Neural crest cell (in vitro differentiated cells): ENCODE results near the gene KDM6B. TPM values are rescaled to one million over a fixed set of nuclear protein-coding genes. Genes with fewer than 3 reads are reported as not detected.

Experiments used
- DNase-seq: peaks from one replicate; pipeline ENCODE4 v3.0.0; 2021; ENCODE audit warnings: low read depth, mixed read lengths, low spot score
- H3K27ac Mint-ChIP-seq: one replicate; pipeline ENCODE4 v1.8.0; 2021; ENCODE audit warnings: mild to moderate bottlenecking, mixed read lengths; ENCODE audit not compliant: unreplicated experiment
- H3K27me3 Mint-ChIP-seq: 2 replicates; pipeline ENCODE4 v1.8.0; 2021; ENCODE audit warnings: low read depth, mild to moderate bottlenecking, mixed read lengths
- H3K36me3 Mint-ChIP-seq: 2 replicates; pipeline ENCODE4 v1.8.0; 2021; ENCODE audit warnings: low read depth, mild to moderate bottlenecking, mixed read lengths
- H3K4me1 Mint-ChIP-seq: 2 replicates; pipeline ENCODE4 v1.8.0; 2021; ENCODE audit warnings: mixed read lengths
- H3K4me3 Mint-ChIP-seq: one replicate; pipeline ENCODE4 v1.8.0; 2021; ENCODE audit warnings: mild to moderate bottlenecking, mixed read lengths
- H3K9me3 Mint-ChIP-seq: 2 replicates; pipeline ENCODE4 v1.8.0; 2021; ENCODE audit warnings: mixed read lengths
- CTCF ChIP-seq: fragments of 200-600 bp; sonication (generic); conservative IDR thresholded peaks from 2 replicates; pipeline ENCODE4 v1.5.0; 2021; ENCODE audit warnings: antibody characterized with exemption, mild to moderate bottlenecking
- total RNA-seq: library from RNA; stranded (reverse); gene quantifications from 2 replicates; pipeline ENCODE4 v1.2.1, GENCODE V29; 2021

The KDM6B gene
- total RNA-seq, 1 donor from 2014 or later = 70.2 TPM

DNA sequence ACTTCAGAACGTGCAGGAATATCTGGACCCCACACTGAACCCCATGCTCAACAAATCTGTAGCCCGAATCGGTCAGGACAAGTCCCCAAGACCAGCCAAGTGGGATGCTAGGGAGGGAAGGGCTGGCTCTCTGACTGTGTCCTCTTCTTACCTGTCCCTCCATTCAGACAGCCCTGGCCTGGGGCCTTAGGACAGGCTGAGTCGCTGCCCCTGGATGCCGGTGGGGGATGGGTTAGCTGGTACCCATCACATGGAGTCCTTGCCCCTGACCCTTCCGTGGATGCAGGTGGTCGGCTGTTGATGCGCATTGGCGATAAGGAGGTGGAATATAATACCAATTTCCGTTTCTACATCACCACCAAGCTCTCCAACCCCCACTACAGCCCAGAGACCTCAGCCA, 16.0 kb upstream of the KDM6B start:
- Mint-ChIP-seq H3K4me3 (no peak overlapping the region), H3K36me3 (no peaks in the 10 kb centered on the region), H3K27ac (no peak overlapping the region), H3K4me1 (no peaks in the 10 kb centered on the region), H3K9me3 (no peaks in the 10 kb centered on the region), H3K27me3 (peaks cover 19% of the 10 kb centered on the region)
- no peak for DNase-seq
- no peak for TF ChIP-seq CTCF

- Mint-ChIP-seq H3K9me3 (no peaks in the 10 kb centered on the region), H3K36me3 (no peaks in the 10 kb centered on the region), H3K27ac (no peak overlapping the region), H3K4me1 (no peaks in the 10 kb centered on the region), H3K27me3 (peaks cover 27% of the 10 kb centered on the region), H3K4me3 (no peak overlapping the region)
- no peak for DNase-seq
- TF ChIP-seq CTCF = no peak
These were observed 15.0 kb upstream of the KDM6B start for GRCh38 chr17:7818746-7819645.

- no peak overlapping the region for H3K4me3 Mint-ChIP-seq
- no peak for DNase-seq
- H3K27me3 Mint-ChIP-seq = peaks cover 37% of the 10 kb centered on the region
- H3K9me3 Mint-ChIP-seq = no peaks in the 10 kb centered on the region
- H3K36me3 Mint-ChIP-seq = no peaks in the 10 kb centered on the region
- peak overlapping the region; percentile 73 for H3K27ac Mint-ChIP-seq
- no peaks in the 10 kb centered on the region for H3K4me1 Mint-ChIP-seq
- no peak for TF ChIP-seq CTCF
These were observed 13.8 kb upstream of the KDM6B start for GRCh38 chr17:7820231-7820630.

GRCh38 chr17:7822126-7822525, 11.9 kb upstream of the KDM6B start:
- no peaks in the 10 kb centered on the region for H3K36me3 Mint-ChIP-seq
- no peak for DNase-seq
- no peaks in the 10 kb centered on the region for H3K4me1 Mint-ChIP-seq
- H3K4me3 Mint-ChIP-seq = no peak overlapping the region
- no peak for TF ChIP-seq CTCF
- H3K27ac Mint-ChIP-seq = no peak overlapping the region
- H3K27me3 Mint-ChIP-seq = peaks cover 43% of the 10 kb centered on the region
- H3K9me3 Mint-ChIP-seq = no peaks in the 10 kb centered on the region

DNA sequence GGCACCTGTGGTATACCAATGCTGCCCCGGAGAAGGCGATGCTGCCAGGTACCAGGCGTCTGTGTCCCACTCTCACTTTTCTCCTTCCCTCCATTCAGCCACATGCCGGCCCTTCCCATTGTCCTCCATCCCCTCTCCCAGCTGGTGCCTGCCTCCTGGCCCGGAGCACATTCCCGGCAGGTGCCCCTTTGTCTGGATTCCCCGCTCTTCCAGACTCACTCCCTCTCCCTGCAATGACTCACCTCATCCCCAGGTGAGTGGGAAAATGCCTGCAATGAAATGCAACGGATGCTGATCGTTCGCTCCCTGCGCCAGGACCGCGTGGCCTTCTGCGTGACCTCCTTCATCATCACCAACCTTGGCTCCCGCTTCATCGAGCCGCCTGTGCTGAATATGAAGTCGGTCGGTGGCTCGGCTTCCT, 10.4 kb upstream of the KDM6B start:
- Mint-ChIP-seq H3K27me3 (peaks cover 53% of the 10 kb centered on the region), H3K4me3 (no peak overlapping the region), H3K9me3 (no peaks in the 10 kb centered on the region), H3K36me3 (no peaks in the 10 kb centered on the region), H3K4me1 (no peaks in the 10 kb centered on the region), H3K27ac (no peak overlapping the region)
- TF ChIP-seq CTCF = no peak
- no peak for DNase-seq
